HG03139 (cell line): Measurements from ENCODE around the gene PAK4.
"Not testable (repeated sequence)": the region's sequence is repeated elsewhere in the genome, so short reads cannot be mapped to it uniquely, and the experiment has no call there.

Source experiments
- ATAC-seq: cut with Tn5 transposase; IDR thresholded peaks from one replicate; pipeline ENCODE4 v1.9.1; 2021; ENCODE audit not compliant: unreplicated experiment

PAK4 gene

GRCh38 chr19:39128516-39129079 lies 3.0 kb downstream of the PAK4 start:
- ATAC-seq: no peak

GRCh38 chr19:39129116-39129515 lies 3.5 kb downstream of the PAK4 start:
- ATAC-seq: no peak

- ATAC-seq: no peak
These were observed 5.0 kb downstream of the PAK4 start for GRCh38 chr19:39130337-39131254.

DNA sequence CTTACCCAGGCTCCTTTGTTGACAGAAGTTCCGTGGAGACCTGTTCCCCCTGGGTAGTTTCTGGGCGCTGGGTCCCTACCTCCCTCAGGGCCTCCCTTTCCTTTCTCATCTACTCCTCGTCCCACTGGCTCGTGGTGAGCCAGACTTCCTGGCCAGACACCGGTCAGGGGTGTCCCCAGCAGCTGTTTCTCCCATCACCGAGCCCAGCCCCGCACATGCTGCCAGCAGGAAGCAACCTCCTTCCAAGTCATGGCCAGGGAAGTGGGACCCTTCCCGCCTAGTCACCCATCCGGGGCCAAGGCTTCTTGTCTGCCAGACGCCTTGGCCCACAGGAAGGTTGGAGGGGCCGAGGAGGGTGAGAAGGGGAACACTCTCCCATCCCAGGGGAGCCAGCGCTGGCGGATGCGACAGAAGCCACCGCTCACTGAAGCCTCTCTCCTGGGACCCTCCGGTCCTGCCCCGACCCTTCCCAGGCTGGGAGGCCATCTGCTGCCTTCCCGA lies 5.7 kb downstream of the PAK4 start:
- ATAC-seq: no peak

DNA sequence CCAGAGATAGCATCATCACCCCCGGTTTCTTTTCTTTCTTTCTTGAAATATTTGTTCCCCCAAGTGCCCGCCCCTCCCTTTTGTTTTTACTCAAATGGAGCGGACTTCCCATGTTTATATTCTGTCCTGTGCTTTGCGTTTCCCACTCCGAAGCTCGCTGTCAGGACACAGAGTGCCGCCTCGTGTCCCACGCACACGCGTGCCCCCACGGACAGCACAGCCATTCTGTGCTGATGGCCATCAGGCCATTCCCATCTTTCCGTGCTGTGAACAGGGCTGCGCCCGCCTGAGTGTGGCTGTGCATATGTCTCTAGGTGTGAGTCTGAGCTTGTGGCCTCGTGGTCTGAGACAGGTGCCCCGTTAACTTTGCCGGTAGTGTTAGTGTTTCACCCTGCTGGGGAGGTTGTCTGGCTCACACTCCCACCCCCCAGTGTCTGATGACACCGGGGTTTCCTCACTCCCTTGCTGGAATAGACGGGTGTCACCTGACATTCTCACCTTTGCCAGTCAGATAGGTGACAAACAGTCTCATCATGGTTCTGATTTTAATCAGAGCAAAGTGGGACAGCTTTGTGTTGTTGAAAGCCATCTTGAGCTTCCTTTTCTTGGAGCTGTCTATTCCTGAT lies 6.9 kb downstream of the PAK4 start:
- ATAC-seq: no peak

- ATAC-seq: no peak
These were observed 8.1 kb downstream of the PAK4 start for GRCh38 chr19:39133431-39134270.

- no peak for ATAC-seq
These were observed 10.1 kb downstream of the PAK4 start for GRCh38 chr19:39135701-39136100.

GRCh38 chr19:39136225-39136940 lies 10.8 kb downstream of the PAK4 start:
- no peak for ATAC-seq

DNA sequence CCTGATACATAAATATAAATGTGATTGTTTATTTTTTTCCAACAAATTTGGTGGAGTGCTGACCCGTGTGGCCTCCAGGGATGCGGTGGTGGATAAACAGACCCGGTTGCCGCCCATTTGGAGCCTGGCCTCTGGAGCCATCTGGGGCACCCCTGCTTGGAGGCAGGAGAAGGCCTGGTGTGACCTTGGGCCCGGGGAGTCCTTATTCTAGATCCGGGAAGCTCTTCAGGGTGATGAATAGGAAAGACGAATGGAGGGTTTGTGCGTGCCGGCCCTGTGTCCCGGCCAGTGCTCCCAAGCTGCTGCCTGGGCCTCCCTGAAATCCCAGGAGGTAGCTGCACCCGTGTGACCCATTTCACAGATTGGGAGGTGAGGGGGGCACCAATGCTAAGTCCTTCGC lies 11.5 kb downstream of the PAK4 start:
- no peak for ATAC-seq

DNA sequence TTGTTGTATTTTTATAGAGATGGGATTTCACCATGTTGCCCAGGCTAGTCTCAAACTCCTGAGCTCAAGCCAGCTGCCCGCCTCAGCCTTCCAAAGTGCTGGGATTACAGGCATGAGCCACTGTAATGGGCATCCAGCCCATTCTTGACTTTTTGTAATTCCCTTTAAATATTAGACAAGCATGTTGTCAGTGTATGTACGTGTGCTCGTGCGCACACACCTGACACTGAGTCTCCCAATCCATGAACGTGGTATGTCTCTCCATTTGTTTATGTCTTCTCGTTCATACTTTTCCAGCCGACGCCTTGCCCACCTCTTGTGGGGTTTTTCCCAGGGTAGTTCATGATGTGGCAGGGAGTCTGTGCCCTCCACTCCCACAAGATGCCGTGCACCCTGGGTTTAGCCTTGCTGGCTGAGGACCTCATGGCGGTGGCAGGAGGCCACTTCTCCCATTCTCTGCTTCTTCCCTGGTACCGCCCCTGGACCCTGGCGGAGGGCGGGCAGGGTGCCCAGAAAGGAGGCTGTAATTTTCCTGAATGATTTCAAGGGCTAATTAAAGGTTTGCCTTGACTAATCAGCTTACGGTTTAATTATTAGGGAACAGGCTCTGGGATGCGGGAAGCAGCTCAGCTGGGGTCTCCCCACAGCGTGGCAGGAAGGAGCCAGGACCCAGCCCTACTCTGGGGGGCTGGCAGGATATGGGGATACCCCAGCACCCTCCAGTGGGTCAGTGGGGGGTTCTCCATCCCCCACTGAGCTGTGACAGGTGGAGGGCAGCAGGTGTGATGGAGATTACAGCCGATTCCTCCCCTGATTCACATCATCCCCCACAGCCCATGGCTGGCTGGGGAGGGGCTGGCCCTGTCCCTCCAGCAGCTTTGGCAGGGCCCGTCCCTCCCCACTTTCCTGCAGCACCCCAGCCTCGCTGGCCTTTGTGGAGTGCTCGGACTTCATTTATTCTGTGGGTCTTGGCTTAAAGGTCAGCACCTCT lies 12.9 kb downstream of the PAK4 start:
- no peak for ATAC-seq

DNA sequence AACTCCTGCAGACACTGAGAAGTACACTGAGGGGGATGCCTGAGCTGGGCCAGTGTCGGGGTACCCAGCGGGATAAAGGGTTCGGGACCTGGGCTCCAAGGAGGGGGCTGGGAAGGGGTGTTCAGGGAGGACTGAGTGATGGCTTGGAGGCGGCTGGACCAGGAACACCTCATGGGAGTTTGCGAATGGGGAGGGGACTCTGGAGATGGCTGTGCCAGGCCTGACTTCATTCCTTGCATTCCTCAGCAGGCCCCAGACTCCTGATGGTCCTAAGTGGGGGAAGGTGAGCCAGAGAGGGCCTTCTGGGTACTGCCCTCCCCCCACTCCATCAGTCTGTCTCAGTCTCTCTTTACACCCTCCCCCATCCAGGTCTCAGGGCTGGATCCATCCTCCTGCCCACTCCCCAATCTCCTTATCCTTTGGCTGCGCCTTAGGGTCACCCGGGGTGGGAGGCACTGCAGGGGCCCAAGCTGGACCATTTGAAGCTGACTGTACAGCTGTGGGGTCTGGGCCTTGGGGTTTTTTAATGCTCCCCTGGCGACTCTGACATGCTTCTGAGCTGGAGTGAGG lies 13.8 kb downstream of the PAK4 start:
- ATAC-seq: no peak

DNA sequence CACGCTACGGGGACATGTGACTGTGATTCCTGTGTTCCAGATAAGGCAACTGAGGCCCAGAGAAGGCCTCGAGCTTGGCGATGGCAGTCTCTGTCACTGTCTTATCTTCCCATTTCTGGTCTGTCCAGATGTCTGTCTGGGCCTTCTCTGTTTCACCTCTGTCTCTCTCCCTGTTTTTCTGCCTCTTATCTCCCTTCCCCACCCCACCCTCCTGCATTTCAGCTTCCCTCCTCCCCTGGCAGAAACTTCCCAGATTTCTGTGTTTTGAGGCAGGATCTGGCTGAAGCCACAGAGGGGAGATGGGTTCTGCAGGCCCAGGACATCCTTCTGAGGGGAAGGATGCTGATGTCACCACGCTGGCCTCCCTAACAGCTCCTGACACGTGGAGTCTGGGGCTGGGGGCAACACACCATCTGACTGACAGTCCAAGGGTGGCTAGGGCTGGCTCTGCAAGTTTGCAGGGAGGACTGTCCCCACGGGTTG lies 14.4 kb downstream of the PAK4 start:
- ATAC-seq: no peak

GRCh38 chr19:39140594-39140993 lies 15.0 kb downstream of the PAK4 start:
- no peak for ATAC-seq

DNA sequence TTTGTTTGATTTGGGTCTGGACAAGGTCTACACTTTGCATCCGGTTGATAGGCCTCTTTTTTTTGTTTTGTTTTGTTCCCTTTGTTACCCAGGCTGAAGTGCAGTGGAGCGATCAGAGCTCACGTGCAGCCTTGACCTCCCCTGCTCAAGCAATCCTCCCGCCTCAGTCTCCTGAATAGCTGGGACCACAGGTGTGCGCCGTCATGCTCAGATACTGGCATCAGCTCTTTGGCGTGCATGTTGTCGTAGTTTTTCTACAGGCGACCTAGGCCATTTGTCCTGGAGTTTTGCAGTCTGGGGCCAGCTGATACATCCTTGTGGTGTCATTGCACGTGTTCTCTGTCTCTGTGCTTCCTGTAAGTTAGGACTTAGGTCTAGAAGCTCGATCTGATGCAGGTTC lies 16.3 kb downstream of the PAK4 start:
- no peak for ATAC-seq

- no peak for ATAC-seq
These were observed 17.0 kb downstream of the PAK4 start for GRCh38 chr19:39142630-39143029.

DNA sequence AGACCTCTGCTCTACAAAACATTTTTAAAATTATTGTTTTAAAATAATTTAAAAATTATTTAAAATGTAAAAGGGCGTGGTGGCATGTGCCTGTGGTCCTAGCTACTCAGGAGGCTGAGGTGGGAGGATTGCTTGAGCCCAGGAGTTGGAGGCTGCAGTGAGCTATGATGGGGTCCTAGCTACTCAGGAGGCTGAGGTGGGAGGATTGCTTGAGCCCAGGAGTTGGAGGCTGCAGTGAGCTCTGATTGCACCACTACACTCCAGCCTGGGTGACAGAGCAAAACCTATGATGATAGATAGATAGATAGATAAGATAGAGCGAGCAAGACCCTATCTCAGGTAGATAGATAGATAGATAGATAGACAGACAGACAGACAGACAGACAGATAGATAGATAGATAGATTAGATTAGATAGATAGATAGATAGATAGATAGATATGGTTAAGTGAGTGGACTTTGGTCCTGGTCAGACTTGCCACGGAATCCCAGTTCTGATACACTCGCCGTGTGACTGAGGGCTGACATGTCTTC lies 18.2 kb downstream of the PAK4 start:
- not testable (repeated sequence) for ATAC-seq

GRCh38 chr19:39144290-39145071 lies 18.9 kb downstream of the PAK4 start:
- ATAC-seq: no peak
